Inflammatory macrophage treated with lipopolysaccharide for 4 hours (primary cell): Measurements from ENCODE around the gene UBXN7.
"Not testable (repeated sequence)": the region's sequence is repeated elsewhere in the genome, so short reads cannot be mapped to it uniquely, and the experiment has no call there.

Experiments used
- DNase-seq: peaks from one replicate; pipeline ENCODE4 v3.0.0-alpha.2; 2020

Gene UBXN7

GRCh38 chr3:196432137-196432879 is at the start of gene UBXN7:
Gene UBXN7 (minus strand): TSS chr3:196432427. CDS start chr3:196432399, 28 bp downstream.
- peak; percentile 93 for DNase-seq

GRCh38 chr3:196477678-196478077 is 45.5 kb upstream of the UBXN7 start:
- no peak for DNase-seq

DNA sequence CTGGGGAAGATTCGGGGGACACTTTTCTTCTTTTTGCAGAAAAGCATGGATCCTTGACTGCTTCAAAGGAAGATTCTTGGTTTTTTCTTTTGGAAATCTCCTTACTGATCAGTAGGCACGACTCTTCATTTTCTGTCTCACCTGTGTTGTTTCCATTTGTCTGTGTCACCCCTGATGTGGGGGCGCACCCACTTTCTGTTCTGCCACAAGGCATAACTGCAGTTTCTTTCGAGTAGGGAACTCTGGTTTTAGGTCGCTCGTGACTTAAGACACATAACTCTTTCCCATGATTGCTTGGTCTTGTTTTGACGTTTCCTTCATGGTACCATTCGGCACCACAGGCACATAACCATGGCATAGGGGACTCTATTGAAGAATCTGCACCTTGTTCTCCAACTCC is 40.1 kb upstream of the UBXN7 start:
- DNase-seq: no peak

GRCh38 chr3:196471551-196471950 is 39.3 kb upstream of the UBXN7 start:
- no peak for DNase-seq

- DNase-seq: not testable (repeated sequence)
Observed at GRCh38 chr3:196470182-196470581, 38.0 kb upstream of the UBXN7 start.

DNA sequence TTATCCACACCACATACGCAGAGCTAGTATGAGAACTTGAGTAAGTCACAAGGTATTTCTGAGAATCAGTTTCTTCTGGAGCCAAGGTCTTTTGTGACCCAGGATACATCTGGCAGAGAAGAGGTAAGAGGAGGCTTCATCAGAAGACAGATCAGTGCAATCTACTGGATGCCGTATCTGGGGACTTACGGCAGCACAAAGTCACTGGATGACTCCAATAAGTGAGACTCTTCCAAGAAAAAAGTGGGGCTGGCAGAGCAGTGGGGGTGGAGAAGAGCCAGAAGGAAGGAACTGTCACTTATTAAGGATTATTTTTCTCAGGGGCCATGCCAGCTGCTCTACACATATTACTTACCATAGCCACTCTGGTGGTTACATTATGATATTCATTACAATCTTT is 31.6 kb upstream of the UBXN7 start:
- DNase-seq: no peak

GRCh38 chr3:196463478-196463756 is 31.2 kb upstream of the UBXN7 start:
- DNase-seq: no peak

- DNase-seq: not testable (repeated sequence)
Observed at GRCh38 chr3:196462680-196463477, 30.7 kb upstream of the UBXN7 start.

GRCh38 chr3:196458063-196458462 is 25.8 kb upstream of the UBXN7 start:
- no peak for DNase-seq

DNA sequence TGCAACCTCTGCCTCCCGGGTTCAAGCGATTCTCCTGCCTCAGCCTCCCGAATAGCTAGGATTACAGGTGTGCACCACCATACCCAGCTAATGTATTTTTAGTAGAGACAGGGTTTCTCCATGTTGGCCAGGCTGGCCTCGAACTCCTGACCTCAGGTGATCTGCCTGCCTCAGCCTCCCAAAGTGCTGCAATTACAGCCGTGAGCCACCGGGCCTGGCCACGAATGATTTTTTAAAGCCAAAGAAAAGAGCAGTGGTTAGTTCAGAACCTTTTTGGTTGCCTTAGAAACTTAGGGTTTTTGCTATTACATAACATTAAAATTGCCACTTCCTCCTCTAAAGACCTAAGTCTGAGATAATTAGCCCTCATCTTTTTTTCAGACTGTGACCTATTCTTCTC is 25.2 kb upstream of the UBXN7 start:
- peak; percentile 71 for DNase-seq

- no peak for DNase-seq
Observed at GRCh38 chr3:196454935-196455334, 22.7 kb upstream of the UBXN7 start.

GRCh38 chr3:196445391-196445790 is 13.2 kb upstream of the UBXN7 start:
- peak; percentile 56 for DNase-seq

- DNase-seq: no peak
Observed at GRCh38 chr3:196444500-196444894, 12.3 kb upstream of the UBXN7 start.

GRCh38 chr3:196440696-196441095 is 8.5 kb upstream of the UBXN7 start:
- no peak for DNase-seq

GRCh38 chr3:196440041-196440537 is 7.9 kb upstream of the UBXN7 start:
- DNase-seq: no peak

- DNase-seq: peak; percentile 45
Observed at GRCh38 chr3:196431181-196432136, 768 bp downstream of the UBXN7 start.

DNA sequence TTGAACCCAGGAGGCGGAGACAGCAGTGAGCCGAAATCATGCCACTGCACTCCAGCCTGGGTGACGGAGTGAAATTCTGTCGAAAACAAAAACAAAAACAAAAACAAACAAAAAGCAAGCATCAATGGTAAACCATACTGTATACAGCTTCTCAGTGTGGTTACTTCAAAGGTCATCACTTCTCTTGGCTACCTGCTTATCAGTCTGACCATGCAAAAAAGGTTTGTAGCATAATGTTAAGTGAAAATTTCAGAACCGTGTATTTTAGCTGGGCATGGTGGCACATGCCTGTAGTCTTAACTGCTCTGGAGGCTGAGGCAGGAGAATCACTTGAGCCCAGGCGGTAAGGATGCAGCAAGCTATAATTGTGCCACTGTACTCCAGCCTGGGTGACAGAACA is 4.2 kb downstream of the UBXN7 start:
- DNase-seq: no peak

DNA sequence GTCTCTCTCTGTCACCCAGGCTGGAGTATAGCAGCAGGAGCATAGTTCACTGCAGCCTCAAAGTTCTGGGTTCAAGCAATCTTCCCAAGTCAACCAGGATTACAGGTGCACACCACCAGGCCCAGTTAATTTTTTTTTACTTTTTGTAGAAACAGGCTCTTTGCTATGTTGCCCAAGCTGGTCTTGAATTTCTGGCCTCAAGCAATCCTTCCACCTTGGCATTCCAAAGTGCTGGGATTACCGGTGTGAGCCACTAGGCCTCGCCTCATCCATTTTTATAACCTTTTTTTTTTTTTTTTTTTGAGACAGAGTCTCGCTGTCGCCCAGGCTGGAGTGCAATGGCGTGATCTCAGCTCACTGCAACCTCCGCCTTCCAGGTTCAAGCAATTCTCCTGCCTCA is 7.8 kb downstream of the UBXN7 start:
- DNase-seq: not testable (repeated sequence)

- no peak for DNase-seq
Observed at GRCh38 chr3:196423044-196423781, 9.0 kb downstream of the UBXN7 start.

DNA sequence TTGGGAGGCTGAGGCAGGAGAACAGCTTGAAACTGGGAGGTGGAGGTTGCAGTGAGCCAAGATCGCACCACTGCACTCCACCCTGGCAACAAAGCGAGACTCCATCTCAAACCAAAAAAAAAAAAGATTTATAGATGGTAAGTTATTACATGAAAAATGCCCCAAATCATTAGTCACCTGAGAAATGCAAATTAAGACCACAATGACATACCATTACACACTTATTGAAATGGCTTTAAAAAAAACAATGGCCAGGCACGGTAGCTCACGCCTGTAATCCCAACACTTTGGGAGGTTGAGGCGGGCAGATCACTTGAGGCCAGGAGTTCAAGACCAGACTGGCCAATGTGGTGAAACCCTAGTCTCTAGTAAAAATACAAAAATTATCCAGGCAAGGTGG is 10.6 kb downstream of the UBXN7 start:
- not testable (repeated sequence) for DNase-seq

- DNase-seq: no peak
Observed at GRCh38 chr3:196419386-196419785, 12.8 kb downstream of the UBXN7 start.

DNA sequence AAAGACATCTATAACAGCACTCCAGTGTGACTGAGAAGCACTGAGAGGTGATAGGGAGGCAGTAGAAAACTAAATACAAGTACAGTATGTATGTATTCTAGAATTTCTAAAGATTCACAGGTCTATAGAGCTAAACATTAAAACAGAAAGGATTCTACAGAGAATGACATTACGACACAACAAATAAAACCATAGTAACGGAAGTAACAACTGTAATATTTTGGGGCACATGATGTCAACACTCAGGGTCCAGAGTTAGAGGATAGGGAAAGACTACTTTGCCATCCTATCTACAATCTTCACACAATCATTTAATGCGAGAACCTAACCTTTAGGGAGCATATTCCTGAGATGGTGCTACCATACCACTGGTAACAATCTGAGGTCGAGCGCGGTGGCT is 13.6 kb downstream of the UBXN7 start:
- DNase-seq: peak; percentile 73
